HG03565 (cell line): ENCODE data around the gene RABL2B.
"Not testable (repeated sequence)": the region's sequence is repeated elsewhere in the genome, so short reads cannot be mapped to it uniquely, and the experiment has no call there.

ENCODE experiments used
- ATAC-seq: cut with Tn5 transposase; IDR thresholded peaks from one replicate; pipeline ENCODE4 v1.9.1; 2021; ENCODE audit warnings: mild to moderate bottlenecking, moderate library complexity; ENCODE audit not compliant: unreplicated experiment

Gene RABL2B

DNA sequence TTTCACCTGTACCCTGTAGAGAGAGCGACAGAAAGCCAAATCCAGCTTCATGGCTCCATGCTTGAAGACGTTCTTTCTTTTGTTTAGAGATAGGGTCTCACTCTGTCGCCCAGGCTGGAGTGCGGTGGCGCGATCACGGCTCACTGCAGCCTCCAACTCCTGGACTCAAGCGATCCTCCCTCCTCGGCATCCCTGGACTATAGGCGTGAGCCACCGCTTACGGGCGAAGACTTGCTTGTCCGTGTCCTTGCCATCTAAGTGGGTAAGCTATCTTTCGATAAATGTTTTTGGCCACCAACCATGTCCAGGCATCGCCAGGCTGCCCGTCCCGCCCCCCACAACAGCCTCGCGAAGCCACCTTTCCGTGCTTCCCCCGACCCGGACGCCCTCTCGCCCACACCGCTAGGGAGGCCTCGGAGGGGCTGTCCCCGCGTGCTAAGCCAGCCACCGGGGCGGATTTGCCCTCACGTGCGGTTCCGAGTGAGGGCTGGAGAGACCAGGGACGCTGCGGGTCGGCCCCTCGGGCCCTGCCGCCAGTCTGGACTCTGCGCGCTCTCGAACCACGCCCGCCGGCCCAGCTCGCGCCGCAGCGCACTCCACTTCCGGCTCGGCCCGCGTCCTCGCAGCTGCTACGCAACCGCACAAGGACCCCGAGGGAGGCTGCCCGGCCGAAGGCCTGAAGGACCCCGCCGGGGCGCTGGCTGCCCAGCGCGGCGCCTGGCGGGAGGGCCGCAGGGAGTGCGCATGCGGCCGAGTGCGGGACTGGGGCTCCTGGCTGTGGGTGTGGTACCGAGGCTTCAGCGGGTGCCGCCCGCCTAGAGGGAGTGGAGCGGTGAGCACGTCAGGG lies at the start of gene RABL2B:
Gene RABL2B (minus strand): TSS at position 604 of the 847 bp plus-strand sequence. CDS start 1,342 bp downstream, outside the sequence.
- peak; percentile 84 for ATAC-seq

DNA sequence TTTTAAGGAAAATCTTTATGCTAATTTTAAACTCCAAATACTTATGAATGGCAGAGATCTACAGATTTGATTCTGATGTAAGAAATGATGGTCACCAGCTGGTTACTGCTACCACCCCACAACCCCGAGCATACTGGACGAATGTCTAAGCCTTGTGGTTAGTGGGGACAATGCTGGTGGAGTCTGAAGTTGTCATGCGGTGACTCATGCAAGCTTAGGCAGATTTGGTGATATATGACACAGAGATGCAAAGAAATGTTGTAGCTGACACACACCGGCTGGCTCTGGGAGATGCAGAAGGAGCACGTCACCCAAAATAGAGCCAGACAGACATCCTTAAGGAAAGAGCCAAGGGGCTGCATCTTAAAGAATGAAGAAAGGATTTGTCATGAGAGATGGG lies 3.5 kb upstream of the RABL2B start:
- not testable (repeated sequence) for ATAC-seq

DNA sequence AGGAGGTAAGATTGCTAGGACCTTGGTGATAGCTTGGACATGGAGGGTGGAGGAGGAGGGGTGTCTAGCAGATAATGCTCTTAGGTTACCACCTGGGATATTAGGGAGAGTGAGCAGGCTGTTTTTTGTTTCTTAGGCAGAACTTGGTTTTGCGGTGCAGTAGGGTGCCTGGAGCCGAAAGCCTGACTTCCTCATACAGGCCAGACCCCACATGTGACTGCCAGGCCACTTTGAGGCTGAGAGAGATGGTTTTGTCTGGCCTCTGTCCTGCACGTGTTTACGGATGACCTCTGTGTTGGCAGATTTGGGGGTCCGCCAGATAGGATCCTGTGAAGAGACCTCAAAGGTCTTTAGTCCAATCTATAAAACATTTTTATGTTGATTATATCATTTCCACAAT lies 1.9 kb upstream of the RABL2B start:
- ATAC-seq = not testable (repeated sequence)

DNA sequence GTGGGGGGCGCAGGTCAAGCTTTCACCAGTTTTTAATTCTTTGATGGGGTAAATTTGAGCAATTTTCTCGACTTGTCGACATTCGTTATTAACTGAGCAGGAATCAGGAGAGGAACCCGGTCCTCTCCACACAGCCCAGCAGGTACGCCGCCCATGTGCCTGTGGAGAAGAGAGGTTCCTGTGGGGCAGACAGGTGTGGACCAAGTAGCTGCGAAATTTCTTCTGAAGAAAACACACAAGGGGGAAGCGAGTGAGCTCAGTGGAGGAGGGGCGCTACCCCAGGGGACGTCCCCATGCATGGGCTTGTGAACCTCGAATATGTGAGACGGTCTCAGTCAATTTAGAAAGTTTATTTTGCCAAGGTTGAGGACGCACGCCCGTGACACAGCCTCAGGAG lies 442 bp upstream of the RABL2B start:
- peak; percentile 16 for ATAC-seq

DNA sequence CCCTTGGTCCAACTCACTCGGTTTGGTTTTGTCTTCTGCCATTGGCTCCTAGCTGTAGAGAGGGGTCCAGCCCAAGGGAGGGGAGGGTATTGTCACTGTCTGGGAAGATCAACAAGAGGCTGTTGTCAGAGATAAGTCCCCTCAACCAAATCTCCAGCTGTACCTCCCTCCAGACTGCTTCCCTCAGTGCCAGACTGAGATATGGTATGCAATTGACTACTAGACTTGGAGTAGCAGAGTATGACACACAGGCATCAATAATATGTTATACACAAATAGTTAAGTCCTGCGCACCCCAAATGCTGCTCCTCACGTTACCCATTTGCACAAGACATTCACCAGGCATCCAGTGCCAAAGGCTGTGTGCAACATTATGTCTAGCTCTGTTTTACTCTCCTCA lies 1.2 kb downstream of the RABL2B start:
- not testable (repeated sequence) for ATAC-seq

DNA sequence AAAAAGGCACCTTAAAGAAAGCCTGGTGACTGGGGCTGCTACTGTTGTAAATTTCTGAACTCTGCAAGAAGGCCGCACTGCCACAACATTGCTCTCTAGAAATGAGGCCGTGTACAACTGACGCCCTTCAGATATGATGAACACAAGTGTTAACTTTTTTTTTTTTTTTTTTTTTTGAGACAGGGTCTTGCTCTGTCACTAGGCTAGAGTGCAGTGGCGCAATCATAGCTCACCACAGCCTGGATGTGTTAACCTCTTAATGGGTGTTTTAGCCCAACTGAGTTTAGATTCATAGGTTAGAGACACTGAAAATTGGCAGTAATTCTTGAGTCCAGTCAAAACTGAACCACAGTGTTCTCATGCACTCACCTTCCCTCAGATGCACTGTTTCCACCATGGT lies 3.2 kb downstream of the RABL2B start:
- ATAC-seq = not testable (repeated sequence)

DNA sequence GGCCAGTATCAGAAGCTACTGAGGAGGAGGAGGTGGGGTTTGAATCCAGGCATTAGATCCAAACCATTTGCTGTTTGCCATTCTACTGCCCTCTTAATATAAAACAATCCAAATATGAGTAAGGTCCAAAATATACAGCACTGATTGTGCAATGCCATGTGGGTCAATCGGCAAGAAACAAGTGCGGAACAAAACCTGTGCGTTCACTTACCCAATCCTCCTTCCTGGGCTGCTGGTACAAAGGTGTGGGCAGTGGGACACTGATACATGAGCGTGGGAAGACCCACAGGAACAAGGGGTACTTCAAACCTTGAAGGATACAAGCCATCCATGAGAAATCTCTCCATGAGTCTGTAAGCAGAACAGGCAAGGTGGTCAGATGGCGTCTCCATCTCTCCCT lies 5.8 kb downstream of the RABL2B start:
- not testable (repeated sequence) for ATAC-seq

DNA sequence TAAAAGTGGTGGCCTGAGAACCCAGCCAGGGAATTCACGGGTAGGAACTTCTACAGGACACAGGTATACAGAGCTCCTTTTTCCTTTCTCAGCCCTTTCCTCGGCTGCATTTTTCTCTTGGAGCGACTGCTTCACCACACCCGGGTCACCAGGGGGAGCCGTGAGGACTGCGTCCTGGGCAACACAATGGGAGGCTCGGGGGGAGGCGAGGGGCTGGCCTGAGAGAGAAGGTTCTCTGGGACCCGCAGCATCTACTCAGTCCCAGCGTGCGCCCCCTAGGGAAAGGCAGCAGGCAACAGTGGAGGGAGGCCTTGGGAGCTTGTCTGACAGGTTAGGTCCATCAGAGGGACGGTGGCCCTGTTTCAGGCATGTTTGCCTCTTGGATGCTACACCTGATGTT lies 8.3 kb downstream of the RABL2B start:
- ATAC-seq = not testable (repeated sequence)

DNA sequence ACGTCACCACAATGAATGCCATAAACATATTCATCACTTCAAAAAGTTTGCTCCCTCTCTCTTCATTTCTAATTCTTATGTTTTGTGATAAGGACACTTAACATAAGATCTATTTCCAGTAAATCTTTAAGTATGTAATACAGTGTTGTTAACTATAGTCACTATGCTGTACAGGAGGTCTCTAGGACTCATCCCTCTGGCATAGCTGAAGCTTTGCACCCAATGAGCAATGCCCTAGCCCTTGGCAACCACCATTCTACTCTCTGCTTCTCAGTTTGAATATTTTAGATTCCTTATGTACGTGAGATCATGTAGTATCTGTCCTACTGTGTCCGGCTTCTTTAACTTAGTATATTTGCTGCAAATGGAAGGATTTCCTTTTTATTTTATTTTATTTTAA lies 19.1 kb downstream of the RABL2B start:
- ATAC-seq = not testable (repeated sequence)

DNA sequence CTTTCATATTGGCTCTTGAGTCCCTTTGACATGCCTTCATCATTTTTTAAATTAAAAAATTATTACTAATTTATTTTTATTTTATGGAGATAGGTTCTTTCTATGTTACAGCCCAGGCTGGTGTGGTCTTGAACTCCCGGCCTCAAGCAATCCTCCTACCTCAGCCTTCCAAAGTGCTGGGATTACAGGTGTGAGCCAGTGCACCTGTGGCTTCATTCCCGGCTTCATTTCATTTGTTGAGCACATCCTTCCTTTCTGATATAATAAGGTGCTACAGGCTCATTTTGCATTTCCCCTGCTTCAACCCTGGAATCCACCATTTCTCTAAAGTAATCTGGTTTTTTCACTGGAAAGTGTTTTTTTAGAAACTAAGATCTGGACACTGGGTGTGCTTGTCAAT lies 21.6 kb downstream of the RABL2B start:
- not testable (repeated sequence) for ATAC-seq

DNA sequence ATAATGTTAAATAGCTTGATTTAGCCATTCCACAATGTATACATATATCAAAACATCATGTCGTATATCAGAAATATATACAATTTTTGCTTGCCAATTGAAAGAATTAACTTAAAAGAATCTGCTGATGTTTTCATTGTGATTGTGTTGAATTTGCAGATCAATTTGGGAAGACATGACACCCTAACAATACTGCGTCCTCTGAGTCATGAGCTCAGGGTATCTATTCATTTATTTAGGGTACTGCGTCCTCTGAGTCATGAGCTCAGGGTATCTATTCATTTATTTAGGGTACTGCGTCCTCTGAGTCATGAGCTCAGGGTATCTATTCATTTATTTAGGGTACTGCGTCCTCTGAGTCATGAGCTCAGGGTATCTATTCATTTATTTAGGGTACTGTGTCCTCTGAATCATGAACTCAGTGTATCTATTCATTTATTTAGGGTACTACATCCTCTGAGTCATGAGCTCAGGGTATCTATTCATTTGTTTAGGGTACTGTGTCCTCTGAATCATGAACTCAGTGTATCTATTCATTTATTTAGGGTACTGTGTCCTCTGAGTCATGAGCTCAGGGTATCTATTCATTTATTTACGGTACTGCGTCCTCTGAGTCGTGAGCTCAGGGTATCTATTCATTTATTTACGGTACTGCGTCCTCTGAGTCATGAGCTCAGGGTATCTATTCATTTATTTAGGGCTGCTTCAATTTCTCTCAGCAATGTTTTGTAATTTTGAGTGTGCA lies 23.7 kb downstream of the RABL2B start:
- ATAC-seq = not testable (repeated sequence)

DNA sequence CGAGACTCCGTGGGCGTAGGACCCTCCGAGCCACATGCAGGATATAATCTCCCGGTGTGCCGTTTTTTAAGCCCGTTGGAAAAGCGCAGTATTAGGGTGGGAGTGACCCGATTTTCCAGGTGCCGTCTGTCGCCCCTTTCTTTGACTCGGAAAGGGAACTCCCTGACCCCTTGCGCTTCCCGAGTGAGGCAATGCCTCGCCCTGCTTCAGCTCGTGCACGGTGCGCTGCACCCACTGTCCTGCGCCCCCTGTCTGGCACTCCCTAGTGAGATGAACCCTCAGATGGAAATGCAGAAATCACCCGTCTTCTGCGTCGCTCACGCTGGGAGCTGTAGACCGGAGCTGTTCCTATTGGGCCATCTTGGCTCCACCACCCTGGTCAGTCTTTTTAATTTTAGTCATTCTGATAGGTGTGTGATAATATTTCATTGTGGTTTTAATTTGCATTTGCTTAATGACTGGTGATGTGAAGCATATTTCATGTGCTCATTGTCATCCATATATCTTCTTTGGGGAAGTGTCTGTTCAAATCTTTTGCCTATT lies 26.4 kb downstream of the RABL2B start:
- ATAC-seq = not testable (repeated sequence)

DNA sequence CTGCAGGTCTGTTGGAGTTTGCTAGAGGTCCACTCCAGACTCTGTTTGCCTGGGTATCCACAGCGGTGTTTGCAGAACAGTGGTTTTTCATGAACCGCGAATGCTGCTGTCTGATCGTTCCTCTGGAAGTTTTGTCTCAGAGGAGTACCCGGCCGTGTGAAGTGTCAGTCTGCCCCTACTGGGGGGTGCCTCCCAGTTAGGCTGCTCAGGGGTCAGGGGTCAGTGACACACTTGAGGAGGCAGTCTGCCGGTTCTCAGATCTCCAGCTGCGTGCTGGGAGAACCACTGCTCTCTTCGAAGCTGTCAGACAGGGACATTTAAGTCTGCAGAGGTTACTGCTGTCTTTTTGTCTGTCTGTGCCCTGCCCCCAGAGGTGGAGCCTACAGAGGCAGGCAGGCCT lies 27.0 kb downstream of the RABL2B start:
- ATAC-seq = not testable (repeated sequence)

DNA sequence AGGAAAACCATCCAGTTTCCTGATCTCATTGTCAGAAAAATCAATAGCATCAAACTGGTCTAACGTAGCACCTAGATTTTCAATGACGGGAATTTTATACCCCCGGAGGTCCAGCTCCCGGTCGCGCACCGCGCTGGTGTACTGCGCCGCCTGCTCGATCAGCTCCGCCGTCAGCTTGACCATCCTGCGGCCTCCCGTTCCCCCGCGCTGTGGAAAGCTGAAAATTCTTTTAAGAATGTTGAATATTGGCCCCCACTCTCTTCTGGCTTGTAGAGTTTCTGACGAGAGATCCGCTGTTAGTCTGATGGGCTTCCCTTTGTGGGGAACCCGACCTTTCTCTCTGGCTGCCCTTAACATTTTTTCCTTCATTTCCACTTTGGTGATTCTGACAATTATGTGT lies 28.2 kb downstream of the RABL2B start:
- not testable (repeated sequence) for ATAC-seq

DNA sequence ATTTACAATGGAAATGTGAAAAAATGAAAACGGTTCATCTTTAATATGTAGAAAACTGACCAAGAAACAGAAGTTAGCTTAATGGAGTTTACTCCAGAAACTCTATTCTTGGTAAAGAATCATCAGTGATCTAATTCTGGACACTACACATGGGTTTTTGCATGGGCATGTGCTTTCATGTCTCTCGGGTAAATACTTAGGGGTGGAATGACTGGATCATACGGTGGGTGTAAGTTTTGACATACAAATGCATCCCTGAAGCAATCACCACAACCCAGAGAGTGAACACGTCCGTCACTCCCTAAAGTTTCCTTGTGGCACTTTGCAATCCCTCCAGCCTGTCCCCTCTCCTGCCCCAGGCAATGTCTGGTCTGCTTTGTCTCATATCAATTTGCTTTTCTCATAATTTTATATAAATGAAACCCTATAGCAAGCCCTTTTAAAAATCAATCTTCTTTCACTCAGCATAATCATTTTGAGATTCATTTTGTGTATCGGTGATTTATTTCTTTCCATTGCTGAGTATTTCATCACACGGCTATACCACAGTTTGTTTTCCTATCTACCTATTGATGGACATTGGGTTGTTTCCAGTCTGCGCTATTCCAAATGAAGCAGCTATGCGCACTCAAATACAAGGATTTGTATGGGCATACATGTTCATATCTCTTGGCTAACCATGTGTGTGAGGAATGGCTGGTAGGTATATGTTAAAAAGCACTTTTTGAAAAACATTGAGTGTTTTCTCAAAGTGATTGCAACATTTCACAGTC lies 33.9 kb downstream of the RABL2B start:
- ATAC-seq = not testable (repeated sequence)

DNA sequence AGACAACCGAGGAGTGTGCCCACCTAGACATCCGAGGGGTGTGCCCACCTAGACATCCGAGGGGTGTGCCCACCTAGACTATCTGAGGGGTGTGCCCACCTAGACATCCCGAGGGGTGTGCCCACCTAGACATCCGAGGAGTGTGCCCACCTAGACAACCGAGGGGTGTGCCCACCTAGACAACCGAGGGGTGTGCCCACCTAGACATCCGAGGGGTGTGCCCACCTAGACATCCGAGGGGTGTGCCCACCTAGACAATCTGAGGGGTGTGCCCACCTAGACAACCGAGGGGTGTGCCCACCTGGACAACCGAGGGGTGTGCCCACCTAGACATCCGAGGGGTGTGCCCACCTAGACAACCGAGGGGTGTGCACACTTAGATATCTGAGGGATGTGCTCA lies 34.8 kb downstream of the RABL2B start:
- ATAC-seq = not testable (repeated sequence)

DNA sequence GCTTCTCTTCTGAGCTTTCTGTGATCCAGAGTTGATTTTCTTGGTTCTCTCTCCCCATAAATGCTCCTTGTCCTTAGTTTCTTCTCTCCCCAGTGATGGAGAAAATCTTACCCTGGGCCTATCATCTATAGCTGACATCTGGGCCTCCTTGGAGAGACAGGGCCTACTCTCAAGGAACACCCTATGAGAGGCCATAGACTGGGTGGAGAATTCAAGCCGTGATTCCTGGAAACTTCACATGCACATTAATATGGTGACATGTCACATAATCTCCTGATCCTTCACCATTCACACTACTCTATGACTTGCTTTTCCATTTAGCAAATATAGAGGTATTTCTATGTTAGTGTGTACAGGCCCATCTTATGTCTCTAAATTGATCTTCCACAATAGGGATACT lies 35.9 kb downstream of the RABL2B start:
- not testable (repeated sequence) for ATAC-seq

DNA sequence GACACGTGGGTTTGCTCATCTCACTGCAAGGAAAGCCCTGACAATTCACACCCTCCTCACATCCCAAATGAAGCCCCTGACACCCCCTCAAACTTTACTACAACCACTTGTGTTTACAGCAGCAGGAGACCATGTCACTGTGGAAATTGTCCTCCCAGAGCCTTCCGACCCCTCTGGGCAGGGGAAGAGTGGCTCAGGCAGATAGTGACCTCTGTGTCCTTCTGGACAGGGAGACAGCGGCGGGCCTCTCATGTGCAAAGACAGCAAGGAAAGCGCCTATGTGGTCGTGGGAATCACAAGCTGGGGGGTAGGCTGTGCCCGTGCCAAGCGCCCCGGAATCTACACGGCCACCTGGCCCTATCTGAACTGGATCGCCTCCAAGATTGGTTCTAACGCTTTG lies 39.0 kb downstream of the RABL2B start:
- ATAC-seq = not testable (repeated sequence)

DNA sequence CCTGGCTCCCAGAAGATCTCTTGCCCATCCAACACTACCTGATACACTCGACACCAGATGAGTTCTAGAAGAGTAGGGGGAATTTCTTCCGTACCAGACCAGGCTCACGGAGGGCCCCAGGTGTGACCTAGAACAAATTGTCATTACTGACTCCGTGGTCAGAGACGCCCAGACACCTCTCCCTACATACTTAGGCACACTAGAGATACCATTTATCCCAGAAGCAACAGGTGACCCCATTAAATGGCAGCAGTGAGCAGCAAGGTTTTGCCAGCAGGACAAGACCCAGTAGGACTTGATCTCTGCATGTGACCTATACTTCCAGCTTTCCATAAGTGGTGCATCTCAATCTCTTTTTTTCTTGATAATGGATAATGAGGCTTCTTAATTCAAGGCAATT lies 42.7 kb downstream of the RABL2B start:
- ATAC-seq = not testable (repeated sequence)

DNA sequence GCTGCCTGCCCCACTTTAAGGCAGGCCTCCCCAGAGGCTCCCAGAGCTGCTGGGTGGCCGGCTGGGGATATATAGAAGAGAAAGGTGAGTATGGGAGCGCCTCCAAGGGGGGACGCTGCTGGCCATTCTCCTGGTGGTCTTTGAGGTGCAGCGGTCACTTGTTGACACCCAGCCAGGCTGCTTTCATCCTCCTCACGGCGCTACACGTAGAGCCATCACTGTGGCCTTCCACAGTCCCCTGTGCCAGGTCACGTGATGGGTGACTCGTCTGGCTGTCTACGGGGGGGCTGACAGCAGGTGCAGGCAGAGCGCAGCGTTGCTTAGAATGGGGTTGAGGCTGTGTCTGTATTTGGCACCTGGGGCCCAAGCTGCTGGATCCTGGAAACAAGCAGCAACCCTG lies 43.5 kb downstream of the RABL2B start:
- no peak for ATAC-seq

DNA sequence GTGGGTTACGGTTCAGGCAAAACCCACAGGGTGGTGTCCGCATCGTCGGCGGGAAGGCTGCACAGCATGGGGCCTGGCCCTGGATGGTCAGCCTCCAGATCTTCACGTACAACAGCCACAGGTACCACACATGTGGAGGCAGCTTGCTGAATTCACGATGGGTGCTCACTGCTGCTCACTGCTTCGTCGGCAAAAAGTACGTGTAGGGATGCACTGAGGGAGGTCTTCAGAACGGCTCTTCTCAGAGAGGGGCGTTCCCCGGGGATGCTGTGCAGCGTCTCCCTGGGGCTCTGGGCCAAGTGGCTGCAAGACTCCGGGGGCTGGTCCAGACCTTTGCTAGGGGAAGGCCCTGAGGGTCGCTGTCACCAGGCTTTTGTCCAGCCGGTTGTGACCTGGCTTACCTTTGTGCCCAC lies 44.2 kb downstream of the RABL2B start:
- no peak for ATAC-seq
